HCT116 (cell line): ENCODE results near the gene AMBRA1. TPM values are rescaled to one million over a fixed set of nuclear protein-coding genes. Genes with fewer than 3 reads are reported as not detected.

Experiments used
- ATAC-seq: fragments of 200-7000 bp; cut with Tn5 transposase; 2 replicates; pipeline ENCODE4 v1.9.1; 2020; ENCODE audit warnings: mild to moderate bottlenecking, moderate library complexity
- BruUV-seq: library from RNA; stranded (reverse); fragments of 400-500 nt; replicated peaks from 2 replicates; lab custom pipeline; 2021; lab: Mats Ljungman, UMichigan
- CTCF ChIA-PET: fragments of 300-600 bp; sonication (Branson Sonifier 250); formaldehyde crosslinking; loops from one replicate; lab custom pipeline; 2021; ENCODE audit warnings: antibody characterized with exemption; lab: Charles Lee
- POLR2A ChIA-PET: fragments of 300-600, 350-600 bp; sonication (Branson Sonifier 250); formaldehyde crosslinking; loops from one replicate; lab custom pipeline; 2021; ENCODE audit warnings: antibody characterized with exemption; lab: Charles Lee
- RAD21 ChIA-PET, 2 experiments: fragments of 300-600 bp; sonication (Branson Sonifier 250); formaldehyde crosslinking; loops; one replicate each; lab custom pipeline; 2023; ENCODE audit warnings: low total read pairs in 2 of 2; ENCODE audit not compliant: uncharacterized antibody in 2 of 2, unreplicated experiment in 2 of 2, low non-redundant PET in 1 of 2; lab: Charles Lee
- DNase-seq: peaks from one replicate; pipeline ENCODE4 v3.0.0-alpha.2; 2010; ENCODE audit warnings: low read depth, low spot score
- H2AFZ ChIP-seq: fragments of 200-600 bp; shearing (Covaris generic), sonication (generic); 2 replicates; pipeline ENCODE4 v1.6.1; 2017; ENCODE audit warnings: low read depth, mixed run types, mixed read lengths, antibody characterized with exemption, low read length; ENCODE audit not compliant: poor library complexity, severe bottlenecking
- H3K27ac ChIP-seq: 2 replicates; pipeline ENCODE4 v1.5.1; 2012; ENCODE audit warnings: low read depth, low read length
- H3K27me3 ChIP-seq: fragments of 200-600 bp; sonication (generic); 2 replicates; pipeline ENCODE4 v1.6.1; 2016; ENCODE audit warnings: mixed run types, low read length, mixed read lengths; ENCODE audit not compliant: insufficient read depth
- H3K36me3 ChIP-seq, 2 experiments: fragments of 200-500 bp in 1 of 2; fragments of 200-600 bp in 1 of 2; sonication (Bioruptor generic) in 1 of 2; sonication (generic) in 1 of 2; 2 replicates each; pipeline versions ENCODE4 v1.5.1 to v1.6.1; 2014 to 2016; ENCODE audit warnings: low read length in 2 of 2, inconsistent platforms in 1 of 2, mixed read lengths in 1 of 2, mixed run types in 1 of 2; ENCODE audit not compliant: insufficient read depth in 2 of 2, control insufficient read depth in 1 of 2
- H3K4me1 ChIP-seq, 2 experiments: fragments of 200-600 bp in 1 of 2; sonication (generic) in 1 of 2; 2 replicates each; pipeline versions ENCODE4 v1.5.1 to v1.6.1; 2012 to 2017; ENCODE audit warnings: low read length in 2 of 2, inconsistent platforms in 1 of 2, mild to moderate bottlenecking in 1 of 2, mixed read lengths in 1 of 2, mixed run types in 1 of 2, moderate library complexity in 1 of 2; ENCODE audit not compliant: insufficient read depth in 2 of 2, control insufficient read depth in 1 of 2
- H3K4me2 ChIP-seq: fragments of 200-600 bp; sonication (generic); 2 replicates; pipeline ENCODE4 v1.6.1; 2017; ENCODE audit warnings: mixed run types, low read length, mixed read lengths
- H3K4me3 ChIP-seq, 2 experiments: fragments of 200-600 bp in 1 of 2; sonication (generic) in 1 of 2; replicated peaks in 1 of 2; 2 replicates each; pipeline ENCODE4 v1.5.1; 2011 to 2016; ENCODE audit warnings: low read length in 2 of 2, control low read depth in 1 of 2, low read depth in 1 of 2, mild to moderate bottlenecking in 1 of 2, mixed read lengths in 1 of 2, mixed run types in 1 of 2
- H3K79me2 ChIP-seq: fragments of 200-600 bp; sonication (generic); 2 replicates; pipeline ENCODE4 v1.6.1; 2017; ENCODE audit warnings: mild to moderate bottlenecking, mixed run types, low read length, moderate library complexity, mixed read lengths; ENCODE audit not compliant: insufficient read depth
- H3K9ac ChIP-seq: fragments of 200-600 bp; sonication (generic); 2 replicates; pipeline ENCODE4 v1.6.1; 2016; ENCODE audit warnings: low read length, mixed read lengths
- H3K9me2 ChIP-seq: fragments of 200-600 bp; sonication (generic), shearing (Covaris generic); 2 replicates; pipeline ENCODE4 v1.6.1; 2017; ENCODE audit warnings: mixed run types, mild to moderate bottlenecking, moderate library complexity; ENCODE audit not compliant: insufficient read depth
- H3K9me3 ChIP-seq, 2 experiments: fragments of 200-500 bp in 1 of 2; fragments of 200-600 bp in 1 of 2; sonication (Bioruptor generic) in 1 of 2; sonication (generic) in 1 of 2; 2 replicates each; pipeline ENCODE4 v1.6.1; 2014 to 2017; ENCODE audit warnings: low read length in 2 of 2, mixed read lengths in 2 of 2, inconsistent platforms in 1 of 2, low read depth in 1 of 2, mild to moderate bottlenecking in 1 of 2, mixed run types in 1 of 2, moderate library complexity in 1 of 2; ENCODE audit not compliant: control insufficient read depth in 1 of 2, insufficient read depth in 1 of 2
- H4K20me1 ChIP-seq: fragments of 200-600 bp; sonication (generic), shearing (Covaris generic); 2 replicates; pipeline ENCODE4 v1.6.1; 2017; ENCODE audit warnings: mixed run types, mild to moderate bottlenecking, moderate library complexity; ENCODE audit not compliant: insufficient read depth
- CBX3 ChIP-seq: IDR thresholded peaks from 2 replicates; pipeline ENCODE4 v1.6.1; 2012; ENCODE audit warnings: low read depth
- CTCF ChIP-seq, 3 experiments: fragments of 200-600 bp in 1 of 3; sonication (generic) in 1 of 3; IDR thresholded peaks in 2 of 3; conservative IDR thresholded peaks in 1 of 3; 2 replicates each; pipeline ENCODE4 v1.5.1; 2012 to 2017; ENCODE audit warnings: low read depth in 2 of 3, low read length in 2 of 3, antibody characterized with exemption in 1 of 3, borderline replicate concordance in 1 of 3, control low read depth in 1 of 3, mild to moderate bottlenecking in 1 of 3, mixed read lengths in 1 of 3, mixed run types in 1 of 3, moderate library complexity in 1 of 3; ENCODE audit not compliant: insufficient read depth in 1 of 3
- EZH2phosphoT487 ChIP-seq: fragments of 200-600 bp; IDR thresholded peaks from 2 replicates; pipeline ENCODE4 v1.6.1; 2018; ENCODE audit warnings: antibody characterized with exemption, borderline replicate concordance
- FOSL1 ChIP-seq: IDR thresholded peaks from 2 replicates; pipeline ENCODE4 v1.6.1; 2012; ENCODE audit warnings: low read depth
- JUND ChIP-seq: IDR thresholded peaks from 2 replicates; pipeline ENCODE4 v1.6.1; 2012
- YY1 ChIP-seq: IDR thresholded peaks from 2 replicates; pipeline ENCODE4 v1.6.1; 2011; ENCODE audit warnings: low read length, low read depth, moderate library complexity, mild to moderate bottlenecking; ENCODE audit not compliant: insufficient replicate concordance; ENCODE audit errors: extremely low read depth
- intact Hi-C: fragments of 100-400 bp; cut with micrococcal nuclease; formaldehyde crosslinking; loops from 2 replicates; pipeline ENCODE4 v1.10.0; 2022
- total RNA-seq: library from RNA; stranded (reverse); gene quantifications from one replicate; pipeline ENCODE4 v1.2.1, GENCODE V29; 2021; ENCODE audit not compliant: unreplicated experiment

The AMBRA1 gene
- total RNA-seq, 1 experiment from 2014 or later = 22.7 TPM

- no peak for TF ChIP-seq YY1
Measured at GRCh38 chr11:46603704-46604308, 10.0 kb upstream of the AMBRA1 start (continued).

- BruUV-seq = no TSS peak
- H3K4me3 ChIP-seq = no peak overlapping the region
- intact Hi-C loops = no loop called here
- H3K27ac ChIP-seq = no peak overlapping the region
- no peaks in the 10 kb centered on the region for H4K20me1 ChIP-seq
- no peaks in the 10 kb centered on the region for H3K36me3 ChIP-seq
- no peak overlapping the region for H2AFZ ChIP-seq
- H3K4me1 ChIP-seq = no peaks in the 10 kb centered on the region; a peak in 1 of 4 replicates
- DNase-seq = no peak
- H3K9me2 ChIP-seq = no peaks in the 10 kb centered on the region
- ATAC-seq = no peak
- no peaks in the 10 kb centered on the region for H3K9me3 ChIP-seq
- POLR2A ChIA-PET = no interaction called here
- TF ChIP-seq CBX3 (no peak), CTCF (IDR thresholded peaks at IDR 0.05 in 2 of 3, conservative IDR thresholded peaks at IDR 0.05 in 1 of 3; ENCODE audit: borderline replicate concordance in 1 of 3, insufficient read depth in 1 of 3, low read depth in 2 of 3, low read length in 2 of 3) (no peak), EZH2phosphoT487 (no peak), FOSL1 (no peak), YY1 (no peak), JUND (no peak)
- TF ChIP-seq, all 23 proteins: peak for 0
- Histone ChIP-seq H3K79me2 (no peaks in the 10 kb centered on the region), H3K4me2 (no peak overlapping the region), H3K27me3 (no peaks in the 10 kb centered on the region), H3K9ac (no peak overlapping the region)
- RAD21 ChIA-PET = no interaction called here
- CTCF ChIA-PET = no interaction called here
Measured at GRCh38 chr11:46601129-46601528, 7.3 kb upstream of the AMBRA1 start.
